Endothelial cell of umbilical vein (primary cell): Measurements from ENCODE around the gene MED17.

ENCODE experiments used
- FOS ChIP-seq: IDR thresholded peaks from 2 replicates; pipeline ENCODE4 v1.6.1; 2011; ENCODE audit warnings: mild to moderate bottlenecking, low read length, moderate library complexity, borderline replicate concordance; ENCODE audit not compliant: insufficient read depth
- POLR2A ChIP-seq: IDR thresholded peaks from 2 replicates; pipeline ENCODE4 v1.6.1; 2012; ENCODE audit warnings: low read depth, mild to moderate bottlenecking, control low read depth, low read length
- TF ChIP-seq, protein P1 (sequence below), 2 donors: IDR thresholded peaks; 1 replicate in 1 of 2; 2 replicates in 1 of 2; pipeline ENCODE4 v1.5.1; 2011; ENCODE audit warnings: low read length in 2 of 2, mild to moderate bottlenecking in 2 of 2, moderate library complexity in 2 of 2, control low read depth in 1 of 2, inconsistent platforms in 1 of 2, low read depth in 1 of 2; ENCODE audit not compliant: insufficient read depth in 1 of 2; ENCODE audit errors: extremely low read depth in 1 of 2

DNA sequence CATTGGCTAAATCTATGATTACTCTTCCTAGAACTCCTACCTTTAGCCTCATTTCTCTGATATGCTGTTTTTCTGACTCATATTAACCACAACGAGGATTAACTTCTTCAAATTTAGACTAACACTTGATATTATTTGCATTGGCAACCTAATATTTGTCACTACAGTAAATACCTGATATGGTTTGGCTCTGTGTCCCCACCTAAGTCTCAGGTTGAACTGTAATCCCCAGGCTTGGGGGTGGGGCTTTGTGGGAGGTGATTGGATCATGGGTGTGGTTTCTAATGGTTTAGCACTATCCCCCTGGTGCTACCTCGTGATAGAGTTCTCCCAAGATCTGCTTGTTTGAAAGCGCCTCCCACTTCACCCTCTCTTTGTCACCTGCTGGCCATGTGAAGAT, 17.1 kb upstream of the MED17 start:
- TF ChIP-seq, protein P1, sequence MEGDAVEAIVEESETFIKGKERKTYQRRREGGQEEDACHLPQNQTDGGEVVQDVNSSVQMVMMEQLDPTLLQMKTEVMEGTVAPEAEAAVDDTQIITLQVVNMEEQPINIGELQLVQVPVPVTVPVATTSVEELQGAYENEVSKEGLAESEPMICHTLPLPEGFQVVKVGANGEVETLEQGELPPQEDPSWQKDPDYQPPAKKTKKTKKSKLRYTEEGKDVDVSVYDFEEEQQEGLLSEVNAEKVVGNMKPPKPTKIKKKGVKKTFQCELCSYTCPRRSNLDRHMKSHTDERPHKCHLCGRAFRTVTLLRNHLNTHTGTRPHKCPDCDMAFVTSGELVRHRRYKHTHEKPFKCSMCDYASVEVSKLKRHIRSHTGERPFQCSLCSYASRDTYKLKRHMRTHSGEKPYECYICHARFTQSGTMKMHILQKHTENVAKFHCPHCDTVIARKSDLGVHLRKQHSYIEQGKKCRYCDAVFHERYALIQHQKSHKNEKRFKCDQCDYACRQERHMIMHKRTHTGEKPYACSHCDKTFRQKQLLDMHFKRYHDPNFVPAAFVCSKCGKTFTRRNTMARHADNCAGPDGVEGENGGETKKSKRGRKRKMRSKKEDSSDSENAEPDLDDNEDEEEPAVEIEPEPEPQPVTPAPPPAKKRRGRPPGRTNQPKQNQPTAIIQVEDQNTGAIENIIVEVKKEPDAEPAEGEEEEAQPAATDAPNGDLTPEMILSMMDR (IDR thresholded peaks at IDR 0.05; ENCODE audit: extremely low read depth in 1 of 2, insufficient read depth in 1 of 2, low read depth in 1 of 2, low read length in 2 of 2), result no peak
- TF ChIP-seq FOS, result no peak
- no peak for TF ChIP-seq POLR2A
